HFFc6 (cell line): ENCODE measurements around the gene SCN5A. TPM values are rescaled to one million over a fixed set of nuclear protein-coding genes. Genes with fewer than 3 reads are reported as not detected.
"Not testable (repeated sequence)": the region's sequence is repeated elsewhere in the genome, so short reads cannot be mapped to it uniquely, and the experiment has no call there.

Experiments
- DNase-seq: peaks from one replicate; pipeline ENCODE4 v3.0.0-alpha.2; 2018
- H3K27ac Mint-ChIP-seq: 2 replicates; pipeline ENCODE4 v1.8.0; 2020; ENCODE audit warnings: mild to moderate bottlenecking, mixed read lengths
- H3K27me3 Mint-ChIP-seq: 2 replicates; pipeline ENCODE4 v1.8.0; 2021; ENCODE audit warnings: mild to moderate bottlenecking, moderate library complexity, mixed read lengths; ENCODE audit not compliant: insufficient read depth
- H3K36me3 Mint-ChIP-seq: 2 replicates; pipeline ENCODE4 v1.8.0; 2021; ENCODE audit warnings: low read depth, mixed read lengths
- H3K4me1 Mint-ChIP-seq: 2 replicates; pipeline ENCODE4 v1.8.0; 2020; ENCODE audit warnings: low read depth, mixed read lengths
- H3K4me3 Mint-ChIP-seq: 2 replicates; pipeline ENCODE4 v1.8.0; 2020; ENCODE audit warnings: mild to moderate bottlenecking, moderate library complexity, mixed read lengths
- H3K9me3 Mint-ChIP-seq: 2 replicates; pipeline ENCODE4 v1.8.0; 2020; ENCODE audit warnings: mild to moderate bottlenecking, mixed read lengths
- total RNA-seq, 6 experiments: library from RNA; stranded (reverse); fragmentation: NEBNext Ultra II Directional; extraction: Animal tissue kit (Norgen Biotek cat#: 25700); gene quantifications; 2 replicates in 1 of 6; 3 replicates in 5 of 6; pipeline ENCODE4 v1.2.3, GENCODE V29; 2021
- TF ChIP-seq, protein P1 (sequence below): fragments of 200-600 bp; sonication (generic); IDR thresholded peaks from 2 replicates; pipeline ENCODE4 v1.5.0; 2021; ENCODE audit warnings: antibody characterized with exemption, mild to moderate bottlenecking

The SCN5A gene
- total RNA-seq, 6 experiments from 2014 or later = 0.05 to 0.46 (median 0.28) TPM; not detected in 3

DNA sequence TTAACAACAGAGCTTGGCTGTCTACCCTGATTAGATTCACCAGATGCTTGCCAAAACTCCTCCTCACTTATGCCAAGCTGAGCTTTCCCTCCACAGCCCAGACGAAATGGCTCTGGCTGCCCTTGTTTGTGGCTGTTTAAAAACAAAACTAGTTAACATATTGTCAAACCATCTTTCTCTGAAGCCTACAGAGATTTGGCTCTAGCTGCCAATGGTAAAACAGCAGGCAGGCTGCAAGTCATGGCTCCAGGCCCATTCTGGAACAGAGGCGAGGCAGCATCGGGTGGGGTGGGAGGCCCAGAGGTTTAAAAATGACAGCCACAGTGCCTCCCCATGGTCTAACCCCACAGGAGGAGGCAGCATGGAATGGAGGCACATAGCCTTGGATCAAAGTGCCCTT is 75.9 kb downstream of the SCN5A start:
- TF ChIP-seq, protein P1, sequence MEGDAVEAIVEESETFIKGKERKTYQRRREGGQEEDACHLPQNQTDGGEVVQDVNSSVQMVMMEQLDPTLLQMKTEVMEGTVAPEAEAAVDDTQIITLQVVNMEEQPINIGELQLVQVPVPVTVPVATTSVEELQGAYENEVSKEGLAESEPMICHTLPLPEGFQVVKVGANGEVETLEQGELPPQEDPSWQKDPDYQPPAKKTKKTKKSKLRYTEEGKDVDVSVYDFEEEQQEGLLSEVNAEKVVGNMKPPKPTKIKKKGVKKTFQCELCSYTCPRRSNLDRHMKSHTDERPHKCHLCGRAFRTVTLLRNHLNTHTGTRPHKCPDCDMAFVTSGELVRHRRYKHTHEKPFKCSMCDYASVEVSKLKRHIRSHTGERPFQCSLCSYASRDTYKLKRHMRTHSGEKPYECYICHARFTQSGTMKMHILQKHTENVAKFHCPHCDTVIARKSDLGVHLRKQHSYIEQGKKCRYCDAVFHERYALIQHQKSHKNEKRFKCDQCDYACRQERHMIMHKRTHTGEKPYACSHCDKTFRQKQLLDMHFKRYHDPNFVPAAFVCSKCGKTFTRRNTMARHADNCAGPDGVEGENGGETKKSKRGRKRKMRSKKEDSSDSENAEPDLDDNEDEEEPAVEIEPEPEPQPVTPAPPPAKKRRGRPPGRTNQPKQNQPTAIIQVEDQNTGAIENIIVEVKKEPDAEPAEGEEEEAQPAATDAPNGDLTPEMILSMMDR = no peak
- no peak overlapping the region for H3K27ac Mint-ChIP-seq
- H3K27me3 Mint-ChIP-seq = peaks cover 8% of the 10 kb centered on the region
- no peaks in the 10 kb centered on the region for H3K4me1 Mint-ChIP-seq
- no peak for DNase-seq
- no peaks in the 10 kb centered on the region for H3K36me3 Mint-ChIP-seq
- H3K4me3 Mint-ChIP-seq = no peak overlapping the region
- H3K9me3 Mint-ChIP-seq = peaks cover 6% of the 10 kb centered on the region; the same call in 1 of the 2 replicates

DNA sequence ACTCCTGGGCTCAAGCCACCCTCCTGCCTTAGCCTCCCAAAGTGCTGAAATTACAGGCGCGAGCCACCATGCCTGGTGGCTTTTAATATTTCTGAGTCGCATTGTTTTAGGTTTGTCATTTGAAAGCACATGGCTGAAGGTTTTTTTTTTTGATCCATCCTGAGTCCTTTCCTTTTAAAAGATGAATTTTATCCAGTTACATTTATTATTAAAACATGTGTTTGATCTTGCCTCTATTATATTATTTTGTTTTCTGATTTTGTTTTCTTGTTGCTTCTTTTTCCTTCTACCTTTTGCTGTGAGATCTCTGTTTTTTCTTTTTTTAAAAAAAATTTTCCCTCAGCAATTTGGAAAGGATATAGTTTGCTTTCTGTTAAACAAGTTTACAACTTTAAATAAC is 76.4 kb downstream of the SCN5A start:
- peaks cover 6% of the 10 kb centered on the region; the same call in 1 of the 2 replicates for H3K9me3 Mint-ChIP-seq
- H3K27ac Mint-ChIP-seq = no peak overlapping the region
- no peaks in the 10 kb centered on the region for H3K4me1 Mint-ChIP-seq
- no peak overlapping the region for H3K4me3 Mint-ChIP-seq
- TF ChIP-seq, protein P1 = no peak
- DNase-seq = no peak
- H3K36me3 Mint-ChIP-seq = no peaks in the 10 kb centered on the region
- peaks cover 8% of the 10 kb centered on the region for H3K27me3 Mint-ChIP-seq

GRCh38 chr3:38567498-38567897 is 82.0 kb downstream of the SCN5A start:
- TF ChIP-seq, protein P1 = no peak
- H3K27ac Mint-ChIP-seq = no peak overlapping the region
- no peaks in the 10 kb centered on the region for H3K9me3 Mint-ChIP-seq

GRCh38 chr3:38566794-38567193 is 82.7 kb downstream of the SCN5A start:
- not testable (repeated sequence) for H3K4me3 Mint-ChIP-seq, H3K4me1 Mint-ChIP-seq, H3K9me3 Mint-ChIP-seq, DNase-seq, H3K27ac Mint-ChIP-seq, H3K27me3 Mint-ChIP-seq, H3K36me3 Mint-ChIP-seq

More at GRCh38 chr3:38567498-38567897, 82.0 kb downstream of the SCN5A start:
- Mint-ChIP-seq H3K4me3 (no peak overlapping the region), H3K36me3 (no peaks in the 10 kb centered on the region), H3K4me1 (no peaks in the 10 kb centered on the region), H3K27me3 (peaks cover 6% of the 10 kb centered on the region)
- no peak for DNase-seq

DNA sequence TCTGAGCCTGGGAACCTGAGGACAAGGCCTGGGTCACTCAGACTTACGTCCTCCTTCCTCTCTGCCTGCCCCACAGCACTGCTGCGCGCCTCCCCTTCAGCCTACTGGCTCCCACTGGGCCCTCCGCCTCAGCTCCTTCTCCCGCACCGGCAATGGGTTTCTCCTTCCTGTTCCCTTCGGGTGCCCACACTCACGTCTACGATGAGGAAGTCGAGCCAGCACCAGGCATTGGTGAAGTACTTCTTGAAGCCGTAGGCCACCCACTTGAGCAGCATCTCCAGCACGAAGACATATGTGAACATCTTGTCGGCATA is 83.3 kb downstream of the SCN5A start:
- no peaks in the 10 kb centered on the region for H3K4me1 Mint-ChIP-seq
- TF ChIP-seq, protein P1 = no peak
- H3K27me3 Mint-ChIP-seq = peaks cover 11% of the 10 kb centered on the region
- H3K4me3 Mint-ChIP-seq = no peak overlapping the region
- DNase-seq = no peak
- H3K36me3 Mint-ChIP-seq = no peaks in the 10 kb centered on the region
- H3K9me3 Mint-ChIP-seq = no peaks in the 10 kb centered on the region
- no peak overlapping the region for H3K27ac Mint-ChIP-seq

DNA sequence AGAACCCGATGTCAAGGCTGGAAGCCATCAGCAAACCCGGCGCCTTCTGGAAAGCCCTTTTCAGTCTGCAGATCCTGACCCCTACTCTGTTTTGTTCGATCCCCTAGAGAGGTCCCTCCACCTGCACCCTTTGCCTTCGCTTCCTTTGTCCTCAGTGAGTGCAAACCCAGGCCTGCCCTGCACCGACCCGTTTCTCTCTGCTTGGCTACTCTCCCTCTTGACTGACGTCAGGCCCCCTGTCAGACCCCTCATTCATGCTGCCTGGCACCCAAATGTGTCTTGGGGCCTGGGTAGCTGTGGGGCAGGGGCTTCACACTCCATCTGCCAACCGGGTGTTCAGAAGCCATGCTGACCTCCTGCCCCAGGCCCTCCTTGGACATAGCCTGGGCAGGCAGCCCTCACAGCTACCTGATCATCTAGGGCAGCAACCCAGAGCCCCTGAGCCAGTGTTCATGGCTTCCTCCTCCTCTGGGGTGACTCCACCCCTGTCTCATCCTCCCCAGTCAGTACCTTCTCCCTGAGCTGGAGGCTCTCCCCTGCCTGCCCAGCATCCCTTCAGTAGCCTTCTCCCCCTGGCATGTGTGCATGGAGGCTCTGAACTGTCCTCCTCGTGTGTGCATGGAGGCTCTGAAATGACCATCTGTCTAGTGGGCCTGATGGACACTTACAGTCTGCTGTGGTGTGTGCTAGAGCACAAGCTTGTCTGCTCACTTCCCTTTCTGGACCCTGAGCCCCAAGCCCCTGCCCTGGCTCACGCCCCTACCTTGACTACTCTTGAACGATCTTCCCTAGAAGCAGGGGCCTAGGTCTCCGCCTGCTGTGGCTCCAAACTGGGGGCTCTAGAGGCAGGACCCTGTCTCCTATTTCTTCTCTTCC is 83.9 kb downstream of the SCN5A start:
- Mint-ChIP-seq H3K27me3 (peaks cover 11% of the 10 kb centered on the region), H3K9me3 (no peaks in the 10 kb centered on the region), H3K4me1 (no peaks in the 10 kb centered on the region), H3K36me3 (no peaks in the 10 kb centered on the region), H3K27ac (no peak overlapping the region), H3K4me3 (no peak overlapping the region)
- DNase-seq = no peak
- TF ChIP-seq, protein P1 = no peak
